NCI-H2171 (cell line): ENCODE results near the gene RAB11A.

ENCODE experiments used
- DNase-seq: peaks from one replicate; lab custom pipeline; 2025; lab: John Stamatoyannopoulos, UW

RAB11A gene

DNA sequence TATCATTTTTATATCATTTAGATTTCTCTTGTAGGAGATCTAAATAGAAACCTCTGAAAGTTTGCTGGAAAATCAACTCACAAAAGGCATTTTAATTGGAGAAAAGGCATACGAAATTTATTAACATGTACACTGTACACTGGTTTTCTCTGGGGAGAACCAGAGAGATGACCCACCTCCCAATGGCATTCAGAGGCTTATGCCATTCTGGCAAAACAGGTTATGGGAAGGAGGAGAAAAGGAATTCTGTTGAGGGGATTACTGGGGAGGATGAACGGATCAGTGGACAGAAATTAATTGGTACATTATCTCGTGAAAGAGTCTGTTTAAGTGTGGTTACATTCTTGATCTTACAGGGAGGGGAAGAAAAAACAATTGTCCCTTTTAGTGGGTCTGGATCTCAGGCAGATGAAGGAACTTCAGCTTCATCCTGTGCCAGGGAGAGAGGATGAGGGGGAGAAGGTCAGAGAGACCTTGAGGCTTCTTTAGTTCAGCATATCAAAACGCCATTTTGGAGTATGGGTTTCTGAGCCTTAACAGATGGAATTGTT lies 16.5 kb downstream of the RAB11A start:
- DNase-seq, result no peak

DNA sequence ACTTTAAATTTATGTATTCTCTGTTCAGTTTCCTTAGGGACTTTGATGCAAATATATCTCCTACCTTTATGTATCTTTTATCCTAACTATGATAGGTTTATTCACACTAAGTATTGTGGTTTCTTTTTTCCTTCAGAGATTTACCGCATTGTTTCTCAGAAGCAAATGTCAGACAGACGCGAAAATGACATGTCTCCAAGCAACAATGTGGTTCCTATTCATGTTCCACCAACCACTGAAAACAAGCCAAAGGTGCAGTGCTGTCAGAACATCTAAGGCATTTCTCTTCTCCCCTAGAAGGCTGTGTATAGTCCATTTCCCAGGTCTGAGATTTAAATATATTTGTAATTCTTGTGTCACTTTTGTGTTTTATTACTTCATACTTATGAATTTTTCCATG lies 18.3 kb downstream of the RAB11A start:
- DNase-seq, result no peak

DNA sequence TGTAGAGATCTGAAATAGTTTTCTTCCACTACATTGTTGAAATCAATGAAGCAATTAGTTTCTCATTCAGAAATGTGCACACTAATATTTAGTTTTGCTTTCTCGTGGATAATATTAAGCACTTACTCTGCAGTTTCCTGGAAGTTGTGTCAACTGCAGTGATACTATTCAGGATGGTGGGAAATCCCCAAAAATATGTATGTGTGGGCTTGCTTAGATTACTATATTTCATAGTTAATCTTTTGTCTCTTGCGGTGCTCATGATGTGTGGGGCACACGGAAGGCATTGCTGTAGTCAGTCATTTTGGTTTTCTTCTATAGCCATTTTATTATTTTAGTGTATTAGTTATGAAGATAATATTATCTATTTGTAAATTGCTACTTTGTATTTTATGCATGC lies 19.7 kb downstream of the RAB11A start:
- DNase-seq, result no peak

DNA sequence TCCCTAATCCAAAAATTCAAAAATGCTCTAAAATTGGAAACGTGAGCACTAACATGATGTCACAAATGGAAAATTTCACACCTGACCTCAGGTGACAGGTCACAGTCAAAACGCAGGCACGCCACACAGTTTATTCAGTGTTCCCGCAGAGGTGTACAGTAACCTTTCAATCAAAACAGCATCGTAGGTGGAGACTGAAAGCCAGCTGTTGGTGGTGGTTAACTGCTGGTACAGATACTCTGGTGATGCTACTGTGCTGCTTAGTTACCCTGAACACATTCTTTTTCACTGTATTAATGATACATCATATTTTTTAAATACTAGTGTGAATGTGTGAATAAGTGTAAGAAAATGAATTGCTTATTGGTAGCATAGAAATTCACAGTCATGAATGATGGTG lies 23.8 kb downstream of the RAB11A start:
- no peak for DNase-seq

DNA sequence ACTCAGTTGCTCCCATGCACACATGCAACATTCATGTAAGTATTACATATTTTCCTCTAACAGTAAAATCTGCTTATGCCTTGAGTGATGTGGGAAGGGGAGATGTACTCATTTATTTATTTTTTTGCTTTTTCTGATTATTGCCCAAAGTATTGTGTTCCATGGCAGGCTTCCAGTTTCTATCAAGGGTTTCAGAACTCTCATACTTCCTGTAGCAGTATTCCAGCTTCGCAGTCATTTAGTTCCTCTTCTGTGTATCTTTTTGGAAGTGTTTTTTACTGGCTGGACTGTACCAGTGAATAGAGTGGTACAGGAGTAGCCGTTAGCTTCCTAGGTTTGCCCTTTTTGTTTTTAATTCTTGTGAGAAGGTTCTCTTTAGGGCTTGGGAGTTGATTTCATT lies 26.9 kb downstream of the RAB11A start:
- DNase-seq, result no peak

DNA sequence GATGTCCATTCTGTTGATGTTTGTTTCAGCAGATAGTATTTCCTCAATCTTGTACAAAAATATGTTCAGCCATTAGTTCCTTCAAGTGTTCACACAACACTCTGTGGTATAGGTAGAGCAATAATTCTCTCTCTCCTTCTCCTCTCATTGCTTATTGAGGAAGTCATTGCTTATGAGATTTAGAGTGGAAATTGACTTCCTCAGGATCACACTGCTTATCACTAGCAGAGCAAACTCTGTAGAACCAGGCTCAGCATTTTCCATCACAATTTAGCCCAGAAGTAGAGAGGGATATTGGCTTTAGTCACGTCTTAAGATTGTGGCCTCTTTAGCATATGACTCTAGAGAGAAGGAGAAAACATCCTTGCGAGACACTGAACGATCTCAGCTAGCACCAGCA lies 31.2 kb downstream of the RAB11A start:
- DNase-seq, result no peak

DNA sequence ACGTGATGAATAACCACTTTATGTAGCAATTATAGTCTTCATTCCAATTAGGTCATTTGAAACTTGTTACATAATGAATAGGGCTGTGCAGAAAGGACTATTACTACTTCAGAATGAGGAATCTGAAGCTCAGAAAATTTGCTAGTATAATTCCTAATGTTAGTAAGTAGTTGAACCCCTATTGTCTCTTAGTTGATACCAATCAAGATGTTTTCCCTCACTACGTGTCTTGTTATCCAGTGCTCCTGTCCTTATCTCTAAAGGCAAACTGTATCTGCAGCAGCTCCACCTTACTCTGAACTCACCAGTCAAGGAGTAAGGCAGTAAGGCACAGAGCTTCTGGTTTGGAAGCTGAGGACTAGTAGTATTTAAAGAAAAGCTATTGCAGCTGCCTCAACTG lies 32.0 kb downstream of the RAB11A start:
- DNase-seq, result no peak

DNA sequence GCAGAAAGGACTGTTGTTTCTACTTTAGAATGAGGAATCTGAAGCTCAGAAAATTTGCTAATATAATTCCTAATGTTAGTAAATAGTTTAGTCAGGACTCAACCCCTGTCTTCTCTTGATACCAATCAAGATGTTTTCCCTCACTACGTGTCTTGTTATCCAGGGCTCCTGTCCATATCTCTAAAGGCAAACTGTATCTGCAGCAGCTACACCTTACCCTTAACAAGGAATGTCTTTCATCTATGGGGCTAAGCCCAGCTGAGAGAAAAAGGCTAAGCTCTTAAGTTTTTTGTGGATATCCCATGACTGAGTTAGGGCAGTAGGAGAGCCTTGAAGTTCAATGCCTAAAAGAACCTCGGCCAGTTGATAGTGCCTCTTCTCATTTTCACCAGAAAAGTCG lies 32.5 kb downstream of the RAB11A start:
- no peak for DNase-seq

DNA sequence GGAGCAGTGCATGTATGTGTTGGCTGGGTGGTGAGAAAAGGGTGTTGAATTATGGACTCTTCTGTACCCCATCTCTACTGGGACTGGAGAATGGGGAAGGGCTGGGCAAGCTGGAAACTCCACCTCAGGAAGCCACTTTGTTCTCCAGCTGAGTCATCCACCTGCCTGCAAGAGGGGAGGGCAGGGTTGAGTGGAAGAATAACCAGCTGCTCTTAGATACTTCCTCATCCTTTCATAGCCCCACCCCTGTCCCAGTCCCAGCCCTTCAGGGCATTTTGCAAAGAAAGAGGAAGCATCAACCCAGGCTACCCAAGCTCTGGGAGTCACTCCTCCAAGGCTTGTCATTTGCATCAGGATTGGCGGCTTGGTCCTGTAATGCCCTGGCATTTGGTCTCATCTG lies 33.1 kb downstream of the RAB11A start:
- DNase-seq, result no peak

DNA sequence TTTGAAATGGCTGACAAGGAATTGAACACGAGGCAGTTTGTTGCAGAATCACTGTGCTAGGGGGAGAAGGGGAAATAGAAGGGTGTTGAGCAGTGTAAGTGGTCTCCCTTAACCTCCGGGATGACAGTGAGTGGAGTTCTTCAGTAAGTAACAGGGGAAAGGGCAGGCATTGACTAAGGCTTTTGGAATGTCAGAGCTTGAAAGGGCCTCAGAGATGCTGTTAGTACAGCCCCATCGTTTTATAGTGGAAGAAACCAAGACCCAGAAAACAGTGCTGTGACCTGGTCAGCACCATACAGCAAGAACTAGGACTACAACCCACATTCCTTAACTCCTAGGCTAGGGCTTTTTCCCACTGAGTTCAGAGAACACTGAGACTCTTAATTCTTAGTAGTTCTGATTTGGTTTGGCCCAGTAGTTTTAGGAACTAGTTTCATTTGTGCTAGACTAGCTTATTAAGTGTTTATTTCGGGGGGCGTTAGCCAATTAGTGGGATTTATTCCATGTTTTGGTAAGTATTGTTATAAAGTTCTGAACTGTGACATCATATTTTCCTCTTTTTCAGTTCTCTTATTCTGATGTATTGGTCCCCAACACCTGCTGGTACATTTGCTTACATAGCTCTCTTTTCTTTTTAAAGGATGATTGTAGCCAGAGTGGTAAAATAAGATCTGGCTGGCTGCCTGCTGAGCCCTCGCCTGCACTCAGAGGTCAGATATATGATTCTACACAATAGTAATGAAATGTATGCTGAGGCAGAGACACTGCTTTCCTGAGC lies 34.2 kb downstream of the RAB11A start:
- DNase-seq, result no peak

DNA sequence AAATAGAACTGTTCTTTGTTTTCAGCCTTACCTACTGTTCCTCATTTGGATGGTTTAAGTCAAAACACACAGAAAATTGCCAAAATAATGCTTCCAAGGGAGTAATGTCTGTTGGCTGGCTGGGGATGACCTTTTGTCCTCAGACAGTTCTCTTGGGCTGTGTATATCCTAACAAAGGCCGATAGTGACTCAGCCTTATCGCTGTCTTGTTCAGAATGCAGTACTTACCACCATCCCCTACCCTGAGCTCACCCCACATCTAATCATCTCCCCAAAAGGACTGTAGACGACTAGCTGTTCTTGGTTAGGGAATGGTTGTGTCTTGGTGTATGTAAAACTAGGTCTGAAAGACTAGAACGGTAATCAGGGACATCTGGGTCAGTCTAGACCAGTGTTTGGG lies 35.0 kb downstream of the RAB11A start:
- DNase-seq, result no peak

DNA sequence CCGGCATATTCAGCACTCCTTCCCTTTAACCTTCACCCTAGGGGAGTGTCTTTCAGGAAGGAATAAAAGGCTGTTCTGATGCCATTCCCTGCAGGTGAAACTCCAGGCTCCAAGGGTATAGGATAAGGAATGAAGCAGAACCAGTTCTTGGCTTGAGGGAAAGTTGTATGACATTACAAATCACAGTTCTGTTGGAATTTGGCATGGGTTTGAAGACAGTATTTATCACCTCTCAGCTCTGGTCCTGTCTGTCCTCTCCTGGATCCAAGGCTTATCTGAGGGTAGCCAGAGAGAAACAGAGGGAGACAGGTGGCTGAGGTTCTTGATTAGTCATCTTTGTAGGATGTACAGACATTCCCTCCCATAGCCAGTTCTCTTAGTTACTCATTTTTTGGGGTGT lies 37.1 kb downstream of the RAB11A start:
- no peak for DNase-seq

DNA sequence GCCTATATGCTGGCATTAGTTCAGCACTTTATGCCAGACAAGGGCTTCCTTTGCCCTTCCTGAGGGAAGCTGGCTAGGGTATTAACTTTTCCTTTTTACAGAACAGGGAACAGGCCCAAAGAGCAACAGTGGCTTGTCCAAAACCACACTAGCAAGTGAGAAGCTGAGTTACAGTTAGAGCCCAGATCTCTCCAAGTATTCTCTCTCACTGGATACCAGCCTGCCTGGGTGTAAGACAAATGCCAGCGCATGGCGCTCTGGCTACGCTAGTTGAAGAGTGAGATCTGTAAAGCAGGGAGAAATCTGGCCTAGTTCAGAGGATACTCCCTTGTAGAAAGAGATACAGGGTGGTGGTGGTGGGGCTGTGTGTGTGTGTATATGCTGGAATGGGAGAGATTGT lies 38.4 kb downstream of the RAB11A start:
- no peak for DNase-seq

DNA sequence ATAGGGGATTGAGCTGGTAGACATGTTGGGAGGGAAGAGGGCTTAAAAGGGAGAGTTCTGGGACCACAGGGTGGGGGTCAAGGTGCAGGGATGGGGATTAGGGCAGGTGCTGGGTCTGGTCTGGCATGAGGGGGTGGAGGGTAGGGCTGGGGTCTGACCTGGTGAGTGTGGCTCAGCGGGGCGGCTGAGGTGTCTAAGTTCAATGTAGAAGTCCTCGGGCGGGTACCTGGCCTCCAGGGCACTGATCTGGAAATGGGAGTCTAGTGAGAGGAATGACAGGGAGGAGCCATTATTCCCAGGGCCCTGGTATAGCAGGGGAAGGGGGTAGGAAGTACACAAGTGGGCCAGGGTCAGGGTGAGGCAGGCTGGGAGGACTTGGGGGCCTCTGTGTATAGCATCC lies 39.6 kb downstream of the RAB11A start:
- DNase-seq, result no peak

DNA sequence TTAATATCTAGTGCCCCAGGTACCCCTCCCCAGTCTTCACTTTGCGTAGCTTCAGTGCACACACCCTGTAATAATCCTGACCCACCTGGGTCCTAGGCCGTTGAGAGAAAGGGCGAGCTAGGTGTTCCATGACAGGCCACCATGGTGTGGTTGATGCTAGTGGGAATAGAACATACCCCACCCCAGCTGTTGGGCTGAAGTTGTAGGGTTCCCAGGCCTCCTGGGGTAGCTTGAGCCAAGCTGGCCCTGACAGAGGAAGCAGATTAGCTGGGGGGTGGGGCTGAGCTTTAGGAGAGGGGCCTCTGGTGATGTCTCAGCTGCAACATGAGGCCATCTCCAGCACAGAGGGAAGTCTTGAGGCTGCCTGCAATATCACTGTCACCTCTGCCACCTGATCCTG lies 40.5 kb downstream of the RAB11A start:
- no peak for DNase-seq

DNA sequence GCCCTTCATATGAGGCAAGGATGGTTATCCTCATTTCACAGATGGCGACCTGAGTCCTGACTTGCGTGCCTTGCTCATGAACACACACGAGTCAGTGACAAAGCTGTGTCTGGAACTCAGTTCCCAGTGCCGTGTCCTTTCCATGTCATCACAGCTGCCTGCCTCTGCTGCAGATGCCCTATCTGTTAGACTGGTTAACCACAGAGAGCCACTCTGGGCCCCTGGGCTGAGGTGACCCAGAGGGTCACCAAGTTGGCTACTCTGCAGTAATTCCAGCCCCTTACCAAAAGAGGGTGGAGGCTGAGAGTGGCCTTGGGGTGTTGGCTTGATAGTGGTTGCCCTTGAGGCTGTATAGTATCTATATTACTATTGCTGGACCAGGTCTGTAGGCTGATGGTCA lies 41.0 kb downstream of the RAB11A start:
- DNase-seq, result no peak

DNA sequence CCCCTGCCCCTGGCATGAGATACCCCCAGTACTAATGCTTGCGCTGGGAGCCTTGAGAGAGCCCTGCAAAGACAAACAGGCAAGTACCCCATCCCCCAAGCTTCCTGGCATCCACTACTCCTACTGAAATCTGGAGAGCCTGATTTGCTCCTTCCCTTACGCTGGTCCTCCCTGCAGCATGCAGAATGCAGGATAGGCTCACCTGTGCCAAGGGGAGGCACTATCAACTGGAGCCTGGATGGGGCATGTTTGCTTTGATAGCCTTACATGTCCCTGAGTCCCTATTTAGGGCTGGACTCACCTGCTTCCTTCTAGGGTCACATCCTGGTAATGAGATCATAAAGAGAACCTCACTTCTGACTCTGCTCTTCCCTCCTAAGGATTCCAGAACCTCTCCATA lies 42.9 kb downstream of the RAB11A start:
- no peak for DNase-seq

DNA sequence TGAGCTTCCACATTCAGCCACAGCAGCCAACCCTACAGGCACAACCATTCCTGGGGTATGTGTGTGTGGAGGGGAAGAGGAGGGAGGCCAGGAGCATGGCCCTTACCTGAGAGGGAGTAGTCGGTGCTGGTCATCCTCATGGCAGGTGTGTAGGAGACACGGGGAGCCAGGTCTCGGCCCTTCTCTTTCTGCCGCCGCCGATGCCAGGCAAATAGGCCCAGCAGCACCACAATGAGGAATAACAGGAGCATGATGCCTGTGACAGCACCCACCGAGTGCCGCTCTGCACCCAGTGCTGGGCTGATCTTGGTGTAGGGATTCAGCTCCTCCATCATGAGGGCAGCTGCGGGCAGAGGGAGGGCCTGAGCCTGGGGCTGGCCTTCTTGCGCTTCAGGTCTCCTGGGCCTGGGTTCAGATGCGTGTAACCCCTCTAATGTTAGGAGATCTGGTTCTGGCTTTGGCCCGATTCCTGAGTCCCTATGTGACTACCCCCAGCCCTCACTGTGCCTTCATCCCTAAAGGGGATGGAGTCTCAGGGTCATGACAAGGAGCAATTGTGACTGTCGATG lies 44.4 kb downstream of the RAB11A start:
- DNase-seq, result no peak

DNA sequence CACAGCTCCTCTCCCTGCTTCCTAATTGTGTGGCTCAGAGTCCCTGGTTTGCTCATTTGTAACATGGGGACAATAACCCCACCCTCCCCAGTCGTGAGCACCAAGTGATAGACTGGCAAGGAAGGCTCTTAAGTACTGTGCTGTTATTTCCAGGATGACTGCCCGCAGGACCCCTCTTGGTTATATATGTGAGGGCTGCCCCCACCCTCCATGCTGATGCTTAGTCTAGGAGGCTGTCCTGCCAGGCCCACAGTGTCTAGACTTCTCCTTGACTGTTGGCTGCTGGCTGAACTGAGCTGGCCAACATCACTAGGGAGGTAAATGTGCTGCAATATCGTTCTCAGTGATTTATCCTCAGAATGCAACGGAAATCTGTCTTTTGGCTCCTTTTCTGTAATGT lies 45.1 kb downstream of the RAB11A start:
- DNase-seq, result no peak

DNA sequence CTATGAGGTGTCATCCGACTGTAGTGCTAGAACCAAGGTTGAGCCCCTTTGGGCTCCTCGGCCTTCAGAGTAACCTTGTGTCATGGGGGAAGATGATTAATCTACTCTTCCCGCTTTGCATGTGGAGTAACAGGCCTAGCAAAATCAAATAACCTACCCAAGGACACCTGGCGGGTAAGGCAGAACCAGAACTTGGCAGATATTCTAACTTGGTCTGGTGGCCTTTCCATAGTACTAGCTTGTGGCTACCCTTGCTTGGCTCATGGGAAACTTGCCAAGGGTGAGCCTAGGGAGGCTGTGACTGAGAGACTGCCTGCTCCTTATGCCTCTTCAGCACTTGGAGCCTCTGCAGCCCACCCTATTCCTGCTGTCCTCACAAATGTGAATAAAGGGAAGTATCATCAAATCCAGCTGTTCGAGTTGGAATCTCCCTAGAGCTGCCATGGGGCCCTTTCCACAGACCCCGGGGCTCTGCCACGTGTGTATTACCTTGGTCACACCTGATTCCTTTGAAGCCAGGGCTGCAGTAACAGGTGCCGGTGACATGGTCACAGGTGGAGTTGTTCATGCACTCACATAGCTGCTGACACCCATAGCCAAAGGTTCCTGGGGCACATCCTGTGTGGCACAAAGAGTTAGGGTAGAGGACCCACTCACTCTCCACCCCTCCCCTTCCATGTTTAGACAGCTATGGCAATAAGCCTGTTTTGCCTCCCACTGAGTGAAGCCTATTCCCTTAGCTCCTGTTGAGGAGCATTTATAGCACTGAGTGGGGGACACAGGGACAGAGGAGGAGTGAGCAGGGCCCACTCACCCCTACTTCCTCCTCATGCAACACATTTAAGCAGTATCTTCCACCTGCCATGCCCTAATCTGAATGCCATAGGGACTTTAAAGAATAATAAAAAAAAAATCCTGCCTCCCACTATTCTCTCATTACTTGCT lies 46.0 kb downstream of the RAB11A start:
- DNase-seq, result no peak

DNA sequence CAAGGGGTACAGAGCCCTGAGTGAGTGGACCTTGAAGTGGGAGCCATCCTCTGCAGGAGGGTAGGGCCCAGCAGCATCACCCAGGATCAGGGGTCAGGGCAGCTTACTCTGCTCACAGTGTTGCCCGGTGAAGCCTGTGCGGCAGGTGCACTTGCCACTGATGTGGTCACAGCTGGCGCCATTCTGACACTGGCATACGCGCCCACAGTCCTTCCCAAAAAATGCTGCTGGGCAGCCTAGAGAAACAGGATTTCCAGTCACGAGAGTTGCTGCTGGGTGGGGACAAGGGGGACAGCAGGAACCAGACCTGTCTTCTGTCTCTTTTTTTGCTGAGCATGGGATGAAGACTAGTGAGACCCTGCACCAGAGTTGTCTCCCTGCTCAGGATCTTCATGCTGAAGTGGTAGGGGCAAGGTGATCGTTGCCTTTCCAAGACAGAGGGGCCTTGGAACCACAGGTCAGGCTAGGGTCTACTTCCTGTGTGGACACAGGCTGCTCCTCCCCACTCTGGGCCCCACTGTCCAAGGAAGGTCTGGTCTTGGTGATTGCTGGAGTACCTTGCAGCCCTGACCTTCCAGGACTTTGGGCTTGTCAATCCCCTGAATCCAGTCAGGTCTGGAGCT lies 46.9 kb downstream of the RAB11A start:
- no peak for DNase-seq

DNA sequence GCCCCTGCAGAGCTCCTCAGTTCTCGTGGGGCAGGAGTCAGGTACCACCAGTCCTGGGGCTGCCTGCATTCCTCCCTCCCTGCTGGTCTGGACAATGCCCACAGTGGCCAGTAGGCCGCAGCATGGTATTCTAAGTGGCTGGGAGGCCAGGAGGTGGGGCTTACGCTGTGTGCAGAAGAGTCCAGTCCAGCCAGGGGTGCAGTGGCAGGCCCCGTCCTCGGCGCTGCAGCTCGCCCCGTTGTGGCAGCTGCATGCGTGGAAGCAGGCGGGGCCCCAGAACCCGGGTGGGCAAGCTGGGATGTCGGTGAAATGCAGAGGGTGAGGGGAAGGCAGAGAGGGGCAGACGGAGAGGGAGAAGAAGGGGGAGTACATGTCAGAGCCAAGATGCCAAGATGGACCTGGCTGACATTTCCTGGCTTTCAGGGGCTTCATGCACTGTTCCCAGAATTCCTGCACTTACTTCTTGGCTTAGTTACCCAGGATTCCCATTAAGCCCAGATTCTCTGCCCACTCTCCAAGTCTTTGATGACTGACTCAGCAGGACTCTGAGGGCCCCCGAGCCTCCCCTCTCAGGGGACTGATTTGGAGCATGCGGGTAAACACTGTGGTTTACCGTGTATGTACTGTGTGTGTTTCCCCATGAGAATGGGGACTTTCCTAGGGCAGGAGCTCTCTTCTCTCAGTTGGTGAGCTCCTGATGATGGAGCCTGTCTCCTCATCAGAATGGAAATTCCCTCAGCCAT lies 47.5 kb downstream of the RAB11A start:
- DNase-seq, result no peak
